ENCODE data around the gene SLC40A1.

GRCh38 chr2:189618197-189618596, 37.6 kb upstream of the SLC40A1 start:
- TF ChIP-seq CTCF (IDR thresholded peaks at IDR 0.05) (no peak), EP300 (IDR thresholded peaks at IDR 0.05) (no peak)
